Bladder microvascular endothelial cell (primary cell): Measurements from ENCODE around the gene ALPK3. TPM values are rescaled to one million over a fixed set of nuclear protein-coding genes. Genes with fewer than 3 reads are reported as not detected.

Experiments
- total RNA-seq: library from RNA; depleted of rRNA; stranded (reverse); fragments of >200 nt; gene quantifications from 2 replicates; pipeline ENCODE4 v1.2.3, GENCODE V29; 2014

The ALPK3 gene, protein sequence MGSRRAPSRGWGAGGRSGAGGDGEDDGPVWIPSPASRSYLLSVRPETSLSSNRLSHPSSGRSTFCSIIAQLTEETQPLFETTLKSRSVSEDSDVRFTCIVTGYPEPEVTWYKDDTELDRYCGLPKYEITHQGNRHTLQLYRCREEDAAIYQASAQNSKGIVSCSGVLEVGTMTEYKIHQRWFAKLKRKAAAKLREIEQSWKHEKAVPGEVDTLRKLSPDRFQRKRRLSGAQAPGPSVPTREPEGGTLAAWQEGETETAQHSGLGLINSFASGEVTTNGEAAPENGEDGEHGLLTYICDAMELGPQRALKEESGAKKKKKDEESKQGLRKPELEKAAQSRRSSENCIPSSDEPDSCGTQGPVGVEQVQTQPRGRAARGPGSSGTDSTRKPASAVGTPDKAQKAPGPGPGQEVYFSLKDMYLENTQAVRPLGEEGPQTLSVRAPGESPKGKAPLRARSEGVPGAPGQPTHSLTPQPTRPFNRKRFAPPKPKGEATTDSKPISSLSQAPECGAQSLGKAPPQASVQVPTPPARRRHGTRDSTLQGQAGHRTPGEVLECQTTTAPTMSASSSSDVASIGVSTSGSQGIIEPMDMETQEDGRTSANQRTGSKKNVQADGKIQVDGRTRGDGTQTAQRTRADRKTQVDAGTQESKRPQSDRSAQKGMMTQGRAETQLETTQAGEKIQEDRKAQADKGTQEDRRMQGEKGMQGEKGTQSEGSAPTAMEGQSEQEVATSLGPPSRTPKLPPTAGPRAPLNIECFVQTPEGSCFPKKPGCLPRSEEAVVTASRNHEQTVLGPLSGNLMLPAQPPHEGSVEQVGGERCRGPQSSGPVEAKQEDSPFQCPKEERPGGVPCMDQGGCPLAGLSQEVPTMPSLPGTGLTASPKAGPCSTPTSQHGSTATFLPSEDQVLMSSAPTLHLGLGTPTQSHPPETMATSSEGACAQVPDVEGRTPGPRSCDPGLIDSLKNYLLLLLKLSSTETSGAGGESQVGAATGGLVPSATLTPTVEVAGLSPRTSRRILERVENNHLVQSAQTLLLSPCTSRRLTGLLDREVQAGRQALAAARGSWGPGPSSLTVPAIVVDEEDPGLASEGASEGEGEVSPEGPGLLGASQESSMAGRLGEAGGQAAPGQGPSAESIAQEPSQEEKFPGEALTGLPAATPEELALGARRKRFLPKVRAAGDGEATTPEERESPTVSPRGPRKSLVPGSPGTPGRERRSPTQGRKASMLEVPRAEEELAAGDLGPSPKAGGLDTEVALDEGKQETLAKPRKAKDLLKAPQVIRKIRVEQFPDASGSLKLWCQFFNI (N-terminal part only)
- total RNA-seq = 9.4 and 104 TPM in 2 replicates

DNA sequence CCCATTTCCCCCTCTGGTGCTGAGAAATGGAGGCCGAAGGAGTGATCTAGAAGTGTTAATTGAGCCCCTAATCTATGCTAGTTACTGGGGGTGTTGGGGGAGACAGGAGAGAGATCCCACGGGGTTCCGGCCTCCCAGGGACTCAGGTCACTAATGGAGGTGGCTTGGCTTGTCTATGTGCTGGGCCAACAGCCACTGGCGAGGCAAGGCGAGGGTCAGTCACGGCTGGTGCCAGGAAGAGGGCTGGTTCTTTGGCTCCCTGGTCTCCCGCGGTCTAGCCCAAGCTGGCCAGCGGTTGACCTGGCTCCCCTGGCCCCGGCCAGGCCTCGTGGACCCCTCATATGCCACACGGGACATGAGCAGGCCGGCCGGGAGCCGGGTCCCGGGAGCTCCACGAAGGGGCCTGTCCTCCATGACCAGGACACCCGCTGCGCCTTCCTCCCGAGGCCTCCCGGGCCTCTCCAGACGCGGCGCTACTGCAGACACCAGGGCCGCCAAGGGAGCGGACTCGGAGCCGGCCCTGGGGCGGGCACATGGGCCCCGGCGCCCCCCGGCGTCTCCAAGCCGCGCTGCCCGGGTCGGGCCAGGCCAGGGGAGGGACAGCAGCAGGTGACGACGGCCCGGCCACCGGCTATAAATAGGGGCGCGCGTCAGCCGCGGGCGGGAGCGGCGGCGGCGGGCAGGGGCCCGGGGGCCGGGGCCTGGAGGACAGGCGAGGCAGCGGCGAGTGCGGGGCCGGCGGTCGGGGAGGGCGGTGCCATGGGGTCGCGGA is at the start of gene ALPK3:
Gene ALPK3 (plus strand): TSS at position 663 of the 772 bp plus-strand sequence. CDS start 97 bp downstream, at position 760.

DNA sequence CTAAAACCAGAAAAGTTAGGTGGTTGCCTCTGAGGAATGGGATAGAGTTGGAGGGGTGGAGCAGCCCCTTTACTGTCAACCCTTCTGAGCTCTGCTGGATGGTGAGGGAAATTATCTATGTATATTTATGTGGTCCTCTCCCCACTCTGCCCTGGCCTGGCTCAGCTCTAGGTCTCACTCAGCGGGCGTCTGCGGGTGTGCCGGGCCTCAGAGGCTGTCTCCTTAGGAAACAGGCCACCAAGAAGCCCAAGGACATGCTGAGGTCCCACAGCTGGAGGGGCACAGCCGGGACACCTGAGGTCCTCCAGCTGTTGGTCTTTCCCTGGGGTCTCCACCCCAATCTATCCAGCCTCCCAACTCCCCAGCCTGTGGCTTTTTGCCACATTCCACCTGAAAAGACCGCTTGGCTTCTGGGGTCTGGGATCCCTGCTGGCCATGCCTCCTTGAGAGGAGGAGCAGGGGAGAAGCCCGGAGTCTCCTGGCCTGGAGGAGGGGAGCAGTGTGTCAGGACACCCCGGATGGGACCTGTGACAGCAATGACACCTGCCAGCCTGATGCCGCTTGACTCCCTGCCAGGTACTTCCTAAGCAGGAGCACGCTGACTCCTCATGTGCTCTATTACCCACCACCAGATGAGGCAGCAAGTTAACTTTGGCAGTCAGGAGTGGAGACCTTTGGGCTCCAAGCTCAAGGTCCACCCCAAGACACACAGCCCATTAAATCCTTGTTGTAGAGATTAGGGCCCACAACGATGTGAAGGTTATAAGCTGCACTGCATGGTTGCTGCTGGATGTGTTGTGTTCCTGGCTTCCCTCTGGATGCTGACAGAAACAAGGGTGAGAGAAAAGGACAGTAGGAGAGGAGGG is 67.0 kb downstream of the ALPK3 start, which contains the start of gene SLC28A1:
Gene SLC28A1 (plus strand): TSS at position 747 of the 866 bp plus-strand sequence. CDS start 3,099 bp downstream, outside the sequence.

Other genes starting within 250 kb of the ALPK3 start
- 10.5 and 18.3 TPM in 2 replicates for gene ZSCAN2, start 216.3 kb upstream of the ALPK3 start, total RNA-seq
- gene WDR73, start 163.1 kb upstream of the ALPK3 start, total RNA-seq = 12.6 and 25.7 TPM in 2 replicates
- gene NMB, start 159.2 kb upstream of the ALPK3 start, total RNA-seq = 2.4 and 3.4 TPM in 2 replicates
- gene SEC11A, start 101.2 kb upstream of the ALPK3 start, total RNA-seq = 195 and 260 TPM in 2 replicates
- gene ZNF592, start 68.8 kb upstream of the ALPK3 start, total RNA-seq = 2.6 and 9.3 TPM in 2 replicates
- not detected in 2 replicates for gene SLC28A1, start 67.3 kb downstream of the ALPK3 start, total RNA-seq
- 27.5 and 70.8 TPM in 2 replicates for gene PDE8A, start 164.5 kb downstream of the ALPK3 start, total RNA-seq